Stimulated activated CD4-positive, alpha-beta T cell treated with anti-CD3 and anti-CD28 coated beads, Interleukin-4, amount 100 ng/mL, for 1 hour (primary cell): ENCODE measurements around the gene PTGDR2.
A peak's percentile ranks its signal among the peaks of the same experiment; 100 is the strongest.
"Not testable (repeated sequence)": the region's sequence is repeated elsewhere in the genome, so short reads cannot be mapped to it uniquely, and the experiment has no call there.

Experiments used
- DNase-seq: peaks from one replicate; pipeline ENCODE4 v3.0.0-alpha.2; 2020

The PTGDR2 gene

DNA sequence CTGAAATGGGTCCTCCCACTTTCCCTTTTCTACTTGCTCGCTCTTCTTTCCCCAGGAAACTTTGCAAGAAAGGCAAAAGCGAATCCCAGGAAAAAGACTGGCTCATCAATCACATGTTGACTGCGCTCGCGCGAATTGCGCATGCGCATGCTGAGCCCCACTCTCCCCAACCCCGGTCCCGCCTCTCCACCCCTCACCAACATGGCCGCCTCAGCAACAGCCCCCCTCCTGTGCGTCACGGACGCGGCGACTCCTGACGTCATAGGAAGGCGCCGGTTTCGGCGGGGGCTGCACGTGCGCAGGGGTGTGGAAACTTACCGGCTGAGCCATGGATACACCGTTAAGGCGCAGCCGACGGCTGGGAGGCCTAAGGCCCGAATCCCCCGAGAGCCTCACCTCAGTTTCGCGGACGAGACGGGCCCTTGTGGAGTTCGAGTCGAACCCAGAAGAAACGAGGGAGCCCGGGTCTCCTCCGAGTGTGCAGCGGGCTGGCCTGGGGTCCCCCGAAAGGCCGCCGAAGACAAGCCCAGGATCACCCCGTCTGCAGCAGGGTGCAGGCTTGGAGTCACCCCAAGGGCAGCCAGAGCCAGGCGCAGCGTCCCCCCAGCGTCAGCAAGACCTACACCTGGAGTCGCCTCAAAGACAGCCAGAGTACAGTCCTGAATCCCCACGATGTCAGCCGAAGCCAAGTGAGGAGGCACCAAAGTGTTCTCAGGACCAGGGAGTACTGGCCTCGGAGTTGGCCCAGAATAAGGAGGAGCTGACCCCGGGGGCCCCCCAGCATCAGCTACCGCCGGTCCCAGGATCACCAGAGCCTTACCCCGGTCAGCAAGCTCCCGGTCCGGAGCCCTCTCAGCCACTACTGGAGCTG, 13.7 kb downstream of the PTGDR2 start, which contains the start of gene CCDC86:
TSS of gene CCDC86 (plus strand) at position 317 of the 871 bp plus-strand sequence. CDS start at position 329, 12 bp downstream.
- peak; percentile 99 for DNase-seq

- DNase-seq: no peak
These were observed 15.0 kb downstream of the PTGDR2 start for GRCh38 chr11:60840470-60841430.

- DNase-seq: no peak
These were observed 17.6 kb downstream of the PTGDR2 start for GRCh38 chr11:60838132-60838531.

- DNase-seq: no peak
These were observed 18.8 kb downstream of the PTGDR2 start for GRCh38 chr11:60836866-60837515.

- DNase-seq: no peak
These were observed 20.3 kb downstream of the PTGDR2 start for GRCh38 chr11:60835534-60835846.

DNA sequence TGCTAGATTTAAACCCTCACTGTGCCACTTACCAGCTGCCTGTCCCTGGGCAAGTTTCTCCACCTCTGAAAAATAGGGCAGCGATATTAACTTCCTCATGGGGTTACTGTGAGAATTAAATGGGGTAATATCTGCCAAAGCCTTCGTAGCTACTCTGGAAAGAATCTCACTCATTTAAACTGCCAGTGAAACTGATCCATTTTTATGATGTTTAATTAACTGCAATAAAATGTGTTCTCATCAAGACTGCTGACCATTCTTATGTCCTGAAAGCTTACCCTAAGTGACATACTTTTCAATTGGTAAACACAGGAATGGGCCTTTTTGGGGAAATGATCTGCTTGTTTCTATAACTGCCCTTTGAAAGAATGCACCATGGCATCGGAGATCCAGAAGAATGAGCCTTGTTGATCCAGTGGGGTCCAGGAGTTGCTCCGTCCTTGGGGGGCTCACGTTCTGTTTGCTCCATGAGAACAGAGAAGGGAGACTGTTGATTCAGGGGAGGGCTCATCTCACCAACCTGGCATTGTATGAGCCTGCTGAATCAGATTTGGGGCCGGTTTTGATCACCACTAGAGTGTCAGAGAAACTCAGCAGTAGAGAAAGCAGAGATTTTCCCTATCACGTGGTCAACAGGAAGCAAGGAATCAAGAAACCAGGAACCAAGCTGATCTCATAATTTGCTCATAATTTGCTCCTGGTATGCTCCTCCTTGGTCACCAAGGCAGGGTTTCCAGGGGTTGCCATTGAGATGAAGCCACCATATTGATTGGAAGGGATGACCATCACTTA, 20.8 kb downstream of the PTGDR2 start:
- DNase-seq: no peak

GRCh38 chr11:60831501-60832079, 24.2 kb downstream of the PTGDR2 start:
- no peak for DNase-seq

DNA sequence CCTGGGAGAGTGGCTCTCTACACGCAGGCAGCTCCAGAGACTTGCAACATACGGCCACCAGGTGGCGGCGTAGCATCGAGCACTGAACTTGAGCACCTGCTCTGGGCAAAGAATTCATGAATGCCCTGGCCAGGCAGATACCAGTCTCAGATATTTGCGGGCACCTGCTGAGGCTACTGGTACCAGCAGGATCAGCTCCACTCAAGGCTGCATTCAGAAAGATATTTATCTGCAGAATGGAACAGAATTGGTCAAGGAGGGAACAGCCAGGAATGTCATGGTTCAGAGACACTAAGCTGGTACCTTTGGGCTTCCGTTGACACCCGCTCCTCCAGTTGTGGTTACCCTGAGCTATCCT, 24.6 kb downstream of the PTGDR2 start:
- peak; percentile 82 for DNase-seq

DNA sequence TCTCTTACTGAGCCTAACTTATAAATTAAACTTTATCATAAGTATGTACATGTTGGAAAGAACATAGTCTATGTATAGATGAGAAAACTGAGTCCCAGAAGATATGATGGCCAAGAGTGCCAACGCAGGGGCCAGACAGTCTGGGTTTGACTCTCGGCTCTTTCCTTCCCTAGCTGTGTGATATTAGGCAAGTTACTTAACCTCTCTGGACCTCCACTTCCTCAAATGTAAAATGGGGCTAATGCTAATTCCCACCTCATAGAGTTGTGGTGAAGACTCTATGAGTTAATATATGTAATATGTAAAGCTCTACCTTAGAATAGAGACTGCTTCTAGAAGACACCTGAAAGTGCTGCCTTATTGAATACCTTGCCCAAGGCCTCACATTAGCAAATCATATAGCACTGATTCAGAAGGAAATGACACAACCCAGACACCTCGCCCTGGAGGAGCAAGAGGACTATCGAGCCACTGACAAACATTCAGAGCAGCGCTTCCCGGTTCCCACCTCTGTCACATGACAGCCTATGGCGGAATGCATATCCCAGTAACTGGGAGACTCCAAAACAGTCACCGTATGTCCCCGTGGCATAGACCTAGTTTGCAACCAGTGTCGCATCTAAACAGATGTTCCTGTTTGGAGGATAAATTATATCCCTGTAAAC, 25.1 kb downstream of the PTGDR2 start:
- no peak for DNase-seq

GRCh38 chr11:60825790-60826189, 30.0 kb downstream of the PTGDR2 start:
- DNase-seq: no peak

GRCh38 chr11:60825118-60825517, 30.6 kb downstream of the PTGDR2 start:
- DNase-seq: no peak

DNA sequence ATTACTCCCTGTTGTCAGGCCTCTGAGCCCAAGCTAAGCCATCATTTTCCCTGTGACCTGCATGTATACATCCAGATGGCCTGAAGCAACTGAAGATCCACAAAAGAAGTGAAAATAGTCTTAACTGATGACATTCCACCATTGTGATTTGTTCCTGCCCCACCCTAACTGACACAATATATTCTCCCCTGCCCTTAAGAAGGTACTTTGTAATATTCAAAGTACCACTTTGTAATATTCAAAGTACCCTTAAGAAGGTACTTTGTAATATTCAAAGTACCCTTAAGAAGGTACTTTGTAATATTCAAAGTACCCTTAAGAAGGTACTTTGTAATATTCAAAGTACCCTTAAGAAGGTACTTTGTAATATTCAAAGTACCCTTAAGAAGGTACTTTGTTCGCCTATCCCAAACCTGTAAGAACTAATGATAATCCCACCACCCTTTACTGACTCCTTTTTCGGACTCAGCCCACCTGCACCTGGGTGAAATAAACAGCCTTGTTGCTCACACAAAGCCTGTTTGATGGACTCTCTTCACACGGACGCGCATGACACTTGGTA, 31.9 kb downstream of the PTGDR2 start:
- DNase-seq: not testable (repeated sequence)

DNA sequence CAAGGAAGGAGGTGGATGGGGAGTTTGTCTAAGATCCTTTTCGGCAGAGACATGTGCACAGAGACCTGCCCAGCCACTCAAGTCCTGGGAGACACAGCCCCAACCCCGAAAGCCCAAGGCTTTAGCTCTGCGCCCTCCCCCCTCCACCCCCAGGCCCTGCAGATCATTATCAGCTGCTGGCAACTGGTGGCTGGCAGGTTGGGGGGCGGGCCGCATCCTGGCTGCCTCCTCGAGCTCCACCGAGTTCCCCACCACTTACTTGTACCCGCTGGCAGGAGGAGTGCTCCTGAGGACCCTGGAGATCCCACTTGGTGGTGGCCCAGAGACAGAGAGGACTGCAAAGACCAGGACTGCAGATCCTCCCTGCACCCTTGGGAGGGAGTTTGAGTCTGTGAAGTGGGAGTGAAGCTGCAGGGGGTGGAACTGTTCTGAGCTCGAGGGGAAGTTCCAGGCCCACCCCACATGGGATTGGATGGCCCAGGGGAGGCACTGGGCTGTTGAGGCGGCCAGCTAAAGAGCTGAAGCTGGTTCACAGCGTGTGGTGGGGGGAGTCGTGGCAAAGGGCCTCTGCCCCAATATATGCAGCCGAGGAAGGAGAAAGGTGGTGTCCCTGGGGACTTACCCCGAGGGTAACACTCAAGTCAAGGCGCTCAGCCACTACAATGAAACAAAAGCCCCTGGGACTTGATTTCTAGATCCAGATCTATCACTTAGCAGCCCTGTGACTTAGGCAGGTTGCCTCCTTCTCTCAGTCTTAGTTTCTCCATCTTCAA, 33.7 kb downstream of the PTGDR2 start:
- DNase-seq: no peak

GRCh38 chr11:60818057-60818456, 37.7 kb downstream of the PTGDR2 start:
- no peak for DNase-seq

DNA sequence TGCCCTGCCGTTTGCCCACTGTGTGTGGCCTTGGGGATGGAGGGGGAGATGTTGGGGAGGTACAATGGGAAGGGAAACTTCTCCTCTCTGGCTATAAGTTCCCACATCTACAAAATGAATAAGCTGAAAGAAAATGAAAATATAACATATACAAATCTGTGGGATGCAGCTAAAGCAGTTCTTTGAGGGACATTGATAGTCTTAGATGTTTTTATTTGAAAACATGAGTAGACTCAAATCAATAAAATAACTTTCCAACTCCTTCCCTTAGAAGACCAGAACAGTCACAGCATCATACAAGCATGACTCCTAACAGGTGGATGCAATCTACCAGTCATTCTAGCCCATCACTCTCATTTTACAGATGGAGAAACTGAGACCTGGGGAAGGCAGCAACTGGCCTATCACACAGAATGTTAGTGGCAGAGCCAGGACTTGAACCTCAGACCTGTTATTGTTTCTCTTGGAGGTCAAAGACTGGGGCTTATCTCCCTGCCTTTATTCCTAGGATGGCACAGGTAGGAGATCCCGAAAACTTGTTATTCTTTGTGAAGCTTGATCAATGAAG, 39.1 kb downstream of the PTGDR2 start:
- no peak for DNase-seq

DNA sequence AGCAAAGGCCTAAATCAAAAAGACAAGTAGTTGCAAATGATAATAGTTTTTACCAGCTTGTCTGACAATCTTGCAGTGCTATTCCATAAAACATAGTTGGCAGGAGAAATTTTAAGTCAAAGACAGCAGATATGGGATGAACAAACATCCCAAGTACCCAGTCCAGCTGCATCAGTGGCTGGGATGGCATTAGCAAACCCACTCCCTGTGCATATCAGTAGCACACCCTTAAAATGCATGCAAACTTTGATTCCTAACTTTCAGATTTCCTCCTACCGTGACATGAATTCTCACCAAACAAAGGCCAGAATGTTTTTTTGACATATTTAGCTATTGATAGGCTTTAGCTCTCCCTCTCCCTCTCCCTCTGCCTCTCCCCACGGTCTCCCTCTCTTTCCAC, 41.6 kb downstream of the PTGDR2 start:
- DNase-seq: no peak

DNA sequence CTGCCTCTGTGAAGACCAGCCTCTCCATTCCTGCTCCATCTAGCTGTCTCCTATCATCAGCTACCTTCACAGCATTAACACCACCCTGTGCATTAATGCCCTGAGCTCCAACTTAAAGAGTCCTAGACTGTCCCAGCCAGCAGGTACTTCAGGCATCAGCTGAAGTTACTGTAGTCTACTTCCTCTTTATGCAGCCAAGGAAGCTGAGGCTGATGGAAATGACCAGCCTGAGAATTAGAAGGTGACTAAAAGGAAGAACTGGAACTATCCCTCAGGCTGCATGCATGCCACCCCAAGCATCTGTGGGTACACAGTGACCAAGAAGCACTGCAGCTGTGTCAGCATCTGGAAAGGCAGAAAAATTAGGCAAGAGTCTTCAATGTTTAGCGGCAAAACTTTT, 42.4 kb downstream of the PTGDR2 start:
- DNase-seq: no peak

GRCh38 chr11:60810569-60810968, 45.2 kb downstream of the PTGDR2 start:
- DNase-seq: no peak

DNA sequence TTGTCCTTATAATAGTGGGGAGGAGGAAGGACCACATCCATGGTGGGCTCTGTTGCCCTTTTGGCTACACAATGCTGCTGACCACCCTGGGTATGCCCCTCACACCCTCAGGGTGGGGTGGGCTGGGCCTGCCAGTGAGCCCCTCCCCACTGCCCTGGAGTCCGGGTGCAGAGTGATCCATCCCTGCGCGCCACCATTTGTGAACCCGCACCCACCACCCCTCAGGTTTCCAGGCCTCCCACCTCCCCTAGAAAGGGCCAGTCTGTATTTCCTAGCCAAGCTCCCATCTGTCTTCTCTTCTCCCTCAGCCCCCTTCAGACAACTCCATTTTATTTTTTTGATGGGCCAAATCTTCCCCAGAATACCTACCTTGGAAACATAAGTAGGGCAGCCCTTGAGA, 45.6 kb downstream of the PTGDR2 start:
- no peak for DNase-seq

- DNase-seq: no peak
These were observed 46.1 kb downstream of the PTGDR2 start for GRCh38 chr11:60809691-60810090.
